ENCODE measurements around the gene SLC25A25.
"Not testable (repeated sequence)": the region's sequence is repeated elsewhere in the genome, so short reads cannot be mapped to it uniquely, and the experiment has no call there.

SLC25A25 gene

DNA sequence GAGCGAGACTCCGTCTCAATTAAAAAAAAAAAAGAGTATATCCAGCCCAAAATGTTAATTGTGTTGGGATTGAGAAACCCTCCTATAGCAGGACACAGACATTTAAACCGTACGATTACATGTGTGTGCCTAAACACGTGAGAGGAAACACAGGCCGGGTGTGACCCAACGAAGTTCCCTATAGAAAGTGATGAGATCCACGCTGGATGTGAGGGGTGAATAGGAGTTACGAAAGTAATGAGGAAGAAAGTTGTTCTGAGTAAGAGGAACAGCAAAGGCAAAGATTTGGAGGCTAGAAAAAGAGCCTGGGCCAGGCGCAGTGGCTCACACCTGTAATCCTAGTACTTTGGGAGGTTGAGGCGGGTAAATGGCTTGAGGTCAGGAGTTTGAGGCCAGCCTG, 14.5 kb upstream of the SLC25A25 start:
- DNase-seq: no peak

DNA sequence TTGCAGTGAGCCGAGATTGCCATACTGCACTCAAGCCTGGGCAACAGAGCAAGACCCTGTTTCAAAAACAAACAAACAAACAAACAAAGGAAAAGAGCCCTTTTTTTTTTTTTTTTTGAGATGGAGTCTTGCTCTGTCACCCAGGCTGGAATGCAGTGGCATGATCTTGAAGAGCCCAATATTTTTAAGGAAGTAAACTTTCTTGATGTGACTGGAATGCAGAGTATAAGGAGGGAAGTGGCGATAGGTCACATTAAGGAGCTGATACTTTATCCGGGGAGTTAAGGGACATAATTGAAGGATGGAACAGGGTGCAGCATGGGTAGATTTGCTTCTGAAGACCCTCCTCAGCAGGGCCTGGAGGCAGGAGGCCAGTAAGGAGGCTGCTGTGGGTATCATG, 13.9 kb upstream of the SLC25A25 start:
- DNase-seq: no peak

GRCh38 chr9:128055344-128056040, 12.5 kb upstream of the SLC25A25 start:
- DNase-seq: no peak

DNA sequence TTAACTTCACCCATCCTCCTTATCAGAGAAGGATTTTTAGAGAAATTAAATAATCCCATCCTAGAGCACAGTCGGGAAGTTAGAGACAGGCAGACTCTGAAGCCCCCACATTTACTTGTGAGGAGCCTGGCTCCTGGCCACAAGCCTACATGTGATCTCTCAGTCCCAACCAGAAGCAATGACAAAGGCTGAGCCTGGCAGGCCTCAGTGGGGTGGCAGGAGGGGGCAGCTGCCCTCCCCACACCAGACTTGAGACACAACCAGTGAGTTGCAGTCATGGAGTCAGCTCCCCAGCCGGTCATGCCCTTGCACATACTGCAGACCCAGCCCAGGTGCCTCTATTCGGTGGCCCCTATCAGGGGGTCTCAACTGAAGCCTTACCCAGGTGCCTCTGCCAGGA, 11.9 kb upstream of the SLC25A25 start:
- no peak for DNase-seq

DNA sequence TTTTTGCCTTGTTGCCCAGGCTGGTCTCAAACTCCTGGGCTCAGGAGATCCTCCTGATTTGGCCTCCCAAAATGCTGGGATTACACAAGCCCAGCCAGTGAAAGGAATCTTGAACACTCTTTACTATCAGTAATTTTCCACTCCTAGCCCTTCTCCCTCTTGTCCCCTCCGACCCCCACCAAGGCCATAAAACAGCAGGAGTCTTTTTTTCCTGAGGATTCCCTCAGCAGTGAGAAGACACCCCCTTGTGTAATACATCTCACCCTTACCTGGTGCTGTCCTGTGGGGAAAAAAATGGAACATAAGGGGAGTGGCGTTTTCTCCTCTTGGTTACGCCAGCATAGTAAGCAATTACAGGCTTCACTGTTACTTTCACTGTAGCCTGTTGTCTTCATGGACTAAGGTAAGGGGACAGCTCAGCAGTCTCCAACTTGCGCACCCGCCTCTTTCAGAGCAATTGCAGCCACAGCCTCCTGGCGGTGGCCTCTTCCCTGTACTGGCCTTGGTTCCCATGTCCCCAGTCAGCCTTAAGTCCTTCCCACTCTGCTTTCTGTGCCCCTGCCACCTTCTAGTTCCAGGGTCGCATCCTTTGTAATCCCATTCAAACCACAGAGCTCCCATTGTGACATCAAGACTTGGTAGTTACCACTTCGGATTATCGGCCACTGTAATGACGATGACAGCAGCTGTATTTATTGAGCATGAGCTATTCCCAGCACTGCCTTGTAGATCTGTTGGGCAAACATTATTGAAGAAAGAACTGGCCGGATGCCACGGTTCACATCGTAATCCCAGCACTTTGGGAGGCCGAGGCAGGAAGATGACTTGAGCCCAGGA, 10.9 kb upstream of the SLC25A25 start:
- DNase-seq: no peak

- no peak for DNase-seq
Measured at GRCh38 chr9:128057724-128058409, 10.2 kb upstream of the SLC25A25 start.

DNA sequence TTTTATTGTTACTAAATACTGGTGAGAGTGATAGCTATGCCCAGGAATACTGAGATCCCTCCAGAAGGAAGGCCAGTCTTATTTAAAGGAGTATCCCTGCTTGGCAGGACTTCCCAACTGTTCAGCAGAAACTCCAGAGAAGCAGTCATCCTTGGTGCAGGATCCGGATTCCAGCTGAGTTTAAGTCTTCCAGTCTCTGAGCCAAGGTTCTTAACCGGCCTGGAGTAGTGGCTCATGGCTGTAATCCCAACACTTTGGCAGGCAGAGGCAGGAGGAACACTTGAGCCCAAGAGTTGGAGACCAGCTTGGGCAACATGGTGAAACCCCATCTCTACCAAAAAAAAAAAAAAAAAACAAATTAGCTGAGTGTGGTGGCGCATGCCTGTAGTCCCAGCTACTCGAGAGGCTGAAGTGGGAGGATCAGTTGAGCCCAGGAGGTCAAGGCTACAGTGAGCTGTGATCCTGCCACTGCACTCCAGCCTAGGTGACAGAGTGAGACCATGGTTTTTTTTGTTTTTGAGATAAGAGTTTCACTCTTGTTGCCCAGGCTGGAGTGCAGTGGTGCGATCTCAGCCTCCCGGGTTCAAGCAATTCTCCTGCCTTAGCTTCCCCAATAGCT, 8.6 kb upstream of the SLC25A25 start:
- no peak for DNase-seq

DNA sequence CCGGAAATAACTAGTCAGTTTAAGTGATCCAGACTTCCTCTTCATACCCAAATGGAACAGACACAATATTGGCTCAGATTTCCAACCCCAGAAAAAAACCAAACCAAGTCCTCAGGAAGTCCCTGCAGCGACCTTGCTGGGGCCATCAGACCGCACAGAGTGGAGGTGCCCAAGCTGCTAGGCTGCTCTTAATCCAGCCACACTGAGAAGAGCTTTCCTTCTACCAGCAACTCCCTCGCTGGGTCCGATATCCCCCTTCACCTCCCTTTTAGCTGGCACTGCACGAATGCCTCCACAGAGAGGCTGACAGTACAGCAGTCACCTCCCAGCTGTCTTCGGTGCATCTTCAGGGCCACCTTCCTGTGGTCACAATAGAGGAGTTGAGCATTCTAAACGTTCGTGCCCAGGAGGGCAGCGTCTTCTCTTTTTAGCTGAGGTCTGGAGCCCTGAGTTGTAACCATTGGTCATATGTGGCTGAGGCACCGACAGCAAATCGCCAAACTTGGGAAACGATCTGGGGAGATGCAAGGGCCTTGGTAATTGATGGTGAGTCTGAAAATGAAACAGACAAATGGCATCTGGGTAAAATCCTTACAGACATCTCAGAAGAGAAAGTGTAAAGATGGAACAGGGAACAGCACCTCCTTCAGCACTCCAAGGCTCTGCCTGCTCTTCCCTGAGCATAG, 6.6 kb upstream of the SLC25A25 start:
- DNase-seq: no peak

GRCh38 chr9:128062279-128062678, 5.8 kb upstream of the SLC25A25 start:
- no peak for DNase-seq

GRCh38 chr9:128062846-128063831, 4.9 kb upstream of the SLC25A25 start:
- DNase-seq: no peak

DNA sequence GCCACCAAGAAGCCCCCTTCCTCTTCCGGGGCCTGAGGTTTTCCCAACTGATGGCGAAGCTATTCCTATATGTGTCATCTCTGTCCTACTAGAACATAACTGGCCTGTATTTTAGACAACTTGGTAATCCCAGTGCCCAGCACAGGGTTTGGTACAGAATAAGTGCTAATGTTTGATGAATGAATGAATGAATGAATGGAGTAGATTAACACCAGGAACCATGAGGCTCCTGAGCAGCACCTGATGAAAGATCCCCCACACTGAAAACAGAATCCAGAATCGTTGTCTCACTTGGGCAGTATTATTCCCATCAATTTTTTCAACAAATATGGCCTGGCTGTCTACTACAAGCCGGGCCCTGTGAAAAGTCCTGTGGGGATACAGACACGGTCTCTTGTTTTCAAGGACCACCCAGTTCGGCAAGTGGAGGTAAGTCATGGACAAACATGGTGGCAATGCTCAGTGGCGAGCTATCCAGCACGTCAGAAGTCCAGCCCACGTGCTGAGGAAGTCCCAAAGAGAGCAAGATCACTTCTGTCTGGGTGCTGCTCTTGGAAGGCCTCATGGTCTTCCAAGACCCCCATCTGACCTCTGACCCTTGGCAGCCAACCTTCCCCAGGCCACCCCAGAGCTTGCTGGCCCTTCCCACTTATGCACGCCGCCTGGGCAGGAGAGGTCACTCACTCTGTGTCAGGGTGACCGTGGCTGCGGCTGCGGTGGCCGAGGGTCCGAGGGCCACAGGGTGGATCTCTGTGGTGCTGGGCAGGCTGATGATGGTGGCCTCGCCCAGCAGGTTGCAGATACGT, 1.9 kb upstream of the SLC25A25 start:
- DNase-seq: no peak

GRCh38 chr9:128066713-128067644, 1.1 kb upstream of the SLC25A25 start, which contains the start of gene NAIF1:
Gene NAIF1 (minus strand): TSS chr9:128067320. CDS start chr9:128067101, 219 bp downstream.
- peak; percentile 92 to 99 for DNase-seq

- no peak for DNase-seq
Measured at GRCh38 chr9:128068386-128069205, 564 bp downstream of the SLC25A25 start.

DNA sequence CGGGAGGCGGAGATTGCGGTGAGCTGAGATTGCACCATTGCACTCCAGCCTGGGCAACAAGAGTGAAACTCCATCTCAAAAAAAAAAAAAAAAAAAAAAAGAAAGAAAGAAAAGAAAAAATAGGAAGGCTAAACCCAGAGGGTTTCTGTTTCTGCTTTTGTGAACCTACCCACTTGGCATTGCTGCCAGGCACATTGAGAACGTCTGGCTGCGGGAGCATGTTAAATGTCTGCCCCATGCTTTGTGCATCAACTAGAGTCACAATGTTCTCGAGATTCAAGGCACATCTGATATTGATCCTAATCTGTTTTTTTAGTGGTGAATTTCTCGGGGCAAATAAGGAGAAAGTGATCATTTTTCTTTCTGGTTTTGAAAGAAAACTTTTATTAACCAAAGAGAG, 2.8 kb downstream of the SLC25A25 start:
- DNase-seq: no peak

DNA sequence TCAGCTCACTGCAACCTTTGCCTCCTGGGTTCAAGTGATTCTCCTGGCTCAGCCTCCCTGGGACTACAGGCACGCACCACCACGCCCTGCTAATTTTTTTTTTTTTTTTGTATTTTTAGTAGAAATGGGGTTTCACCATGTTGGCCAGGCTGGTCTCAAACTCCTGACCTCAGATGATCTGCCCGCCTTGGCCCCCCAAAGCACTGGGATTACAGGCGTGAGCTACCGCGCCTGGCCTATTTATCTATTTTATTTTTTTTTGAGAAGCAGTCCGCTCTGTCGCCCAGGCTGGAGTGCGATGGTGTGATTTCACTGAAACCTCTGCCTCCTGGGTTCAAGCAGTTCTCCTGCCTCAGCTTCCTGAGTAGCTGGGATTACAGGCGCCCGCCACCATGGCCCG, 3.4 kb downstream of the SLC25A25 start:
- DNase-seq: not testable (repeated sequence)

- DNase-seq: no peak
Measured at GRCh38 chr9:128072144-128073021, 4.4 kb downstream of the SLC25A25 start.

DNA sequence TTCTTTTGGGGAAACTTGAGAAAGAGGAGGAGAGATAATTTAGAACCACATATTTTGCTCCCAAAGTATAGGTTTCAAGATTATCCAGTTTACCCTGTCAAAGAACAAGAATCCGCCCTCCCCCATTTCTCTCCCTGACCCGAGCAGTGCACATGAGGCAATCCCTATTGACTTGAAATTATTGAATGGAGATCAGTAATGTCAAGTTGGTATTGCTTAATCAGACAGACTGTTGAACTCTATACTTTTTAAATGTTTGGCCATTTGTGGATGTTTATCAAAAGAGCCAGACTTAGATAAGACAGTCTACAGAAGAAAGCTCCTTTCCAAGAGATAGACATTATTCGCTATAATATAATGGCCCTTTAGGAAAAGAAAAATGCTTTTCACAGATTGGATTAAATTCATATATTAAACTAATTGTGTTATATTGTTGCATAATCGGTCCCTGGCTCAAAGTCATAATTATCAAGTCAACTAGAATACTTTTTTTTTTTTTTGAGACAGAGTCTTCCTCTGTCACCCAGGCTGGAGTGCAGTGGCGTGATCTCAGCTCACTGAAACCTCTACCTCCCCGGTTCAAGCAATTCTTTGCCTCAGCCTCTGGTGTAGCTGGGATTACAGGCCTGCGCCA, 5.3 kb downstream of the SLC25A25 start:
- no peak for DNase-seq
